Erythroblast (primary cell): ENCODE measurements around the gene NKX1-2.

Experiments
- DNase-seq, 2 experiments: peaks; one replicate each; lab custom pipeline; 2025; lab: John Stamatoyannopoulos, UW
- GATA1 ChIP-seq: IDR thresholded peaks from 2 replicates; pipeline ENCODE4 v1.6.1; 2011; ENCODE audit warnings: low read depth, mild to moderate bottlenecking, control low read depth, low read length, moderate library complexity
- POLR2A ChIP-seq: IDR thresholded peaks from 2 replicates; pipeline ENCODE4 v1.6.1; 2011; ENCODE audit warnings: mild to moderate bottlenecking, low read length

Gene NKX1-2

GRCh38 chr10:124467165-124467564 lies 17.3 kb upstream of the NKX1-2 start:
- no peak for TF ChIP-seq POLR2A
- no peak for TF ChIP-seq GATA1
- no peak for DNase-seq

- DNase-seq = peak; percentile 64 to 77
Measured at GRCh38 chr10:124465777-124466488, 16.1 kb upstream of the NKX1-2 start.

GRCh38 chr10:124465003-124465776 lies 15.4 kb upstream of the NKX1-2 start:
- DNase-seq = peak; percentile 49 to 50
- TF ChIP-seq POLR2A (no peak), GATA1 (no peak)

More at GRCh38 chr10:124465777-124466488, 16.1 kb upstream of the NKX1-2 start:
- TF ChIP-seq POLR2A (no peak), GATA1 (no peak)

GRCh38 chr10:124464028-124464965 lies 14.5 kb upstream of the NKX1-2 start:
- DNase-seq = peak; percentile 27 to 40
- TF ChIP-seq GATA1 (no peak), POLR2A (no peak)

- DNase-seq = no peak
- TF ChIP-seq GATA1 (no peak), POLR2A (no peak)
Measured at GRCh38 chr10:124462348-124462695, 12.5 kb upstream of the NKX1-2 start.

GRCh38 chr10:124461642-124462347 lies 12.0 kb upstream of the NKX1-2 start, which contains the start of gene LHPP:
TSS of gene LHPP (plus strand) at chr10:124461823. CDS start at chr10:124461863, 40 bp downstream.
- TF ChIP-seq POLR2A = peak; percentile 43
- TF ChIP-seq GATA1 = no peak
- peak; percentile 91 to 92 for DNase-seq

GRCh38 chr10:124460144-124460543 lies 10.3 kb upstream of the NKX1-2 start:
- no peak for DNase-seq
- TF ChIP-seq GATA1 (no peak), POLR2A (no peak)

- no peak for DNase-seq
- TF ChIP-seq POLR2A (no peak), GATA1 (no peak)
Measured at GRCh38 chr10:124459395-124459794, 9.6 kb upstream of the NKX1-2 start.

GRCh38 chr10:124458889-124459288 lies 9.1 kb upstream of the NKX1-2 start:
- DNase-seq = no peak
- TF ChIP-seq POLR2A = no peak
- TF ChIP-seq GATA1 = no peak

- TF ChIP-seq GATA1 (no peak), POLR2A (no peak)
- no peak for DNase-seq
Measured at GRCh38 chr10:124458473-124458872, 8.6 kb upstream of the NKX1-2 start.

GRCh38 chr10:124455441-124455840 lies 5.6 kb upstream of the NKX1-2 start:
- no peak for TF ChIP-seq GATA1
- no peak for TF ChIP-seq POLR2A
- no peak for DNase-seq

- no peak for TF ChIP-seq POLR2A
- no peak for TF ChIP-seq GATA1
Measured at GRCh38 chr10:124453960-124454610, 4.2 kb upstream of the NKX1-2 start.

More at GRCh38 chr10:124453960-124454610, 4.2 kb upstream of the NKX1-2 start:
- peak; percentile 77 to 93 for DNase-seq
